ENCODE measurements around the gene SLC22A16. TPM values are rescaled to one million over a fixed set of nuclear protein-coding genes. Genes with fewer than 3 reads are reported as not detected.

Gene SLC22A16, protein sequence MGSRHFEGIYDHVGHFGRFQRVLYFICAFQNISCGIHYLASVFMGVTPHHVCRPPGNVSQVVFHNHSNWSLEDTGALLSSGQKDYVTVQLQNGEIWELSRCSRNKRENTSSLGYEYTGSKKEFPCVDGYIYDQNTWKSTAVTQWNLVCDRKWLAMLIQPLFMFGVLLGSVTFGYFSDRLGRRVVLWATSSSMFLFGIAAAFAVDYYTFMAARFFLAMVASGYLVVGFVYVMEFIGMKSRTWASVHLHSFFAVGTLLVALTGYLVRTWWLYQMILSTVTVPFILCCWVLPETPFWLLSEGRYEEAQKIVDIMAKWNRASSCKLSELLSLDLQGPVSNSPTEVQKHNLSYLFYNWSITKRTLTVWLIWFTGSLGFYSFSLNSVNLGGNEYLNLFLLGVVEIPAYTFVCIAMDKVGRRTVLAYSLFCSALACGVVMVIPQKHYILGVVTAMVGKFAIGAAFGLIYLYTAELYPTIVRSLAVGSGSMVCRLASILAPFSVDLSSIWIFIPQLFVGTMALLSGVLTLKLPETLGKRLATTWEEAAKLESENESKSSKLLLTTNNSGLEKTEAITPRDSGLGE
- not detected in 5 replicates for total RNA-seq (2022; extraction: Qiagen RNA extraction; ENCODE audit: low read depth)

GRCh38 chr6:110476046-110476849 is at the start of gene SLC22A16:
Gene SLC22A16, minus strand, starts transcription at chr6:110476613. Its CDS starts 39 bp downstream, at chr6:110476574.

GRCh38 chr6:110415086-110415916 is 61.1 kb downstream of the SLC22A16 start, which contains the start of gene DDO:
Gene DDO, minus strand, starts transcription at chr6:110415575. Its CDS starts 2,113 bp downstream, at chr6:110413462.

Other genes with a start within 250 kb of the SLC22A16 start
- gene METTL24, start 118.3 kb downstream of the SLC22A16 start, total RNA-seq (2022; extraction: Qiagen RNA extraction; ENCODE audit: low read depth): not detected in 5 replicates
- gene DDO, start 61.0 kb downstream of the SLC22A16 start, total RNA-seq (2022; extraction: Qiagen RNA extraction; ENCODE audit: low read depth): 0.07 to 0.12 TPM (median 0.09 TPM) in 3 of 5 replicates, not detected in the others